ENCODE data around the gene IPO8.

DNA sequence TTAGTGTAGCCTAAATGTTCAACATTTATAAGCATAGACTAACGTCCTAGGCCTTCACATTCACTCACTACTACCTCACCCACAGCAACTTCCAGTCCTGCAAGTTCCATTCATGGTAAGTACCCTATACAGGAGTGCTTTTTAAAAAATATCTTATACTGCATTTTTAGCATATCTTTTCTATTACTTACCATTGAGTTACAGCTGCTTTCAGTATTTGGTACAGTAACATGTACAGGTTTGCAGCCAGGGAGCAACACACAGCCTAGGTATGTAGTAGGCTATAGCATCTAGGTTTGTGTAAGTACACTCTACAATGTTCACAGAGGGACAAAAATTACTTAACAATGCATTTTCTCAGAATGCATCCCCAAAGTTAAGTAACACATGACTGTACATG, 17.4 kb downstream of the IPO8 start:
- TF ChIP-seq, protein P1, sequence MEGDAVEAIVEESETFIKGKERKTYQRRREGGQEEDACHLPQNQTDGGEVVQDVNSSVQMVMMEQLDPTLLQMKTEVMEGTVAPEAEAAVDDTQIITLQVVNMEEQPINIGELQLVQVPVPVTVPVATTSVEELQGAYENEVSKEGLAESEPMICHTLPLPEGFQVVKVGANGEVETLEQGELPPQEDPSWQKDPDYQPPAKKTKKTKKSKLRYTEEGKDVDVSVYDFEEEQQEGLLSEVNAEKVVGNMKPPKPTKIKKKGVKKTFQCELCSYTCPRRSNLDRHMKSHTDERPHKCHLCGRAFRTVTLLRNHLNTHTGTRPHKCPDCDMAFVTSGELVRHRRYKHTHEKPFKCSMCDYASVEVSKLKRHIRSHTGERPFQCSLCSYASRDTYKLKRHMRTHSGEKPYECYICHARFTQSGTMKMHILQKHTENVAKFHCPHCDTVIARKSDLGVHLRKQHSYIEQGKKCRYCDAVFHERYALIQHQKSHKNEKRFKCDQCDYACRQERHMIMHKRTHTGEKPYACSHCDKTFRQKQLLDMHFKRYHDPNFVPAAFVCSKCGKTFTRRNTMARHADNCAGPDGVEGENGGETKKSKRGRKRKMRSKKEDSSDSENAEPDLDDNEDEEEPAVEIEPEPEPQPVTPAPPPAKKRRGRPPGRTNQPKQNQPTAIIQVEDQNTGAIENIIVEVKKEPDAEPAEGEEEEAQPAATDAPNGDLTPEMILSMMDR (IDR thresholded peaks at IDR 0.05), result no peak
- no peak for TF ChIP-seq POLR2A (IDR thresholded peaks at IDR 0.05)
